T follicular helper cell (primary cell): ENCODE measurements around the gene CCT7.
"Not testable (repeated sequence)": the region's sequence is repeated elsewhere in the genome, so short reads cannot be mapped to it uniquely, and the experiment has no call there.

ENCODE experiments used
- DNase-seq: peaks from one replicate; pipeline ENCODE4 v3.0.0-alpha.2; 2020; ENCODE audit warnings: low read depth

Gene CCT7

DNA sequence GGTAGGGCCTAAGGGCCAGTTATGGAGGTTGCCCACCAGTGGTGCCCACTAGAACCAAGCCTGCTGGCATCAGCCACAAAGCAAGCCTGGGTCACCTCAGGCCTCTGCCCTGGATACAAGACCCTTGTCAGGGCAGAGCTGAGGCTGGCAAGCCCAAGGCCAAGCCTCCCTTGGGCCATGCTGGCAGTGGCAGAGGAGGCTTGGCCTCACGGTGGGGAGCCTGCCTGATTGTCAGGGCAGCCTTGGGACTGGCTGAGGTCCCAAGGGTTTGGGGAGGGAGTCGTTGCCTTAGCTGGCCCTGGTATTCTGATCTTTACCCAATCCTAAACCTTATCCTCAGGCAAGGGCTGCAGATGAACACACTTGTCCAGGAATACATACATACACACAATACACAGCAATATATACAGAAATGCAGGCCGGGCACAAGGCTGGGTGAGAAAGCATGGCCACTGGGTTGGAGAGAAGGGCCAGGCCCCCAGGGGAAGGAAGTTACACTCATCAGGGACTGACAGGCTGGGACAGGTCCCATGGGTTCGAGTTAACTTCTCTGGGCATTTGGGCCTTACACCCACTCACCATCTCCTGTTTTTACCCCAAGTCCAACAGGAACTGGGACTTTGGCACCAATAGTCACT is 21.0 kb downstream of the CCT7 start:
- DNase-seq = no peak

DNA sequence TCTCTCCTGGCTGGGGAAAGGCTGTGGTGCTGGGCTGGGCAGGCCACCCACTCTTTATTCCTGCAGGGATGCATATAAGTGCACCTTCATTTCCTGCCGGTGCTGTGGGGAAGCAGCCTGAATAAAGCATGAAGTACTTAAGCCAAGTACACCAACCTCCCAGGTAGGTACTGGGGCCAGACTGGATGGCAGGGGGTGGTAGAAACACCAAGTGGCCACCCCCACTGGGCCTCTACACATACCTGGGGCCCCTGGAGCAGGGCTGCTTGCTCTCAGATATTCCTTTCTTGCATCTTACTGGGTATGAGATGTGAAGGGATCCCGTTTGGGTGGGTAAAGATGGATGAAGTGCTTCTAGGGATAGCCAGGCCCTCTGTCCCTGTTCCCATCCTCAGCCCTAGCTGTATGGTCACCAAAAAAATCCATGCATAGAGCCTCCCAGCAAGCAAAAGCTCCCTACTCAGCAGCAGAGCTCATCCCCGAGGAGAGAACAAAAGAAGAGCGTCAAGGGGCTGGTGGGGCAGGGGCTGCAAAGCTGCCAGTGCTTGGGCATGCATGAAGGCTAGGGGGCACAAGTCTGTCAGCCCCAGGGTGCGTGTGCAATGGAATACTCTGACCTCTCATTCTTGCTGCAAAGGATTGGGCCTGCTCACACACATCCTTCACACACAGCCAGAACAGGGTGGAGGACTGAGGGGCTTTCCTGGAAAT is 22.0 kb downstream of the CCT7 start:
- no peak for DNase-seq

DNA sequence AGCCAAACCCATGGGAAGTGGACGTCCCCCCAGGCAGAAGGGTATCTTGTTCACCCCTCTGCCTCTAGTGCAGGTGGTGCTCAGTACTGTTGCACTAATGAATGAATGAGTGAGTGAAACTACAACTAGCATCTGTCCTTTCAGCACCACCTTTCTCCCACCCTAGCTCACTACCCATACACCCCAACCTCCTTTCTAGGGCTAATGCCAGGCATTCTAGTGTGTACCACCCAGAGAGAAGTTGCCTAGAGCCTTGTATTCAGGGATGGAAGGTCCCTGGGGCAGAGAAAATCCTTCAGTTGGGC is 22.5 kb downstream of the CCT7 start:
- no peak for DNase-seq

DNA sequence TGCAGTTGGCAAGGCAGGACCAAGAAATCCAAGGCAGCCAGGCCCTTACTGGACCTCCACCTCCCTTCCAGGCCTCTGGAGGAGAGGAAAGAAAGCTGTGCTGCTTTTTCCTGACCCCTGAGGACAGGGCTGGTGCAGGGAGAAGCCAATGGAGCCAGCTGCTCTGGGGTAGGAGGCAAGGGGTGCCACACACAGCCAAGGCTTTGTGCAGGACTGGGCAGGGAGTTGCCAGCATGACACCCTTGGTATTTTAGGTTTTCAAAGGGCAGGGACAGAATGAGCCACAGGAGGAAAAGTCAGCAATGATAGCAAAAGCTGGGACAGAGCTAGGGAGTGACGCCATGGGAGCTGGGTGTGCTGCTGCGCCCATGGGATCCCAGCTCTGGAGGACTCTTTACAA is 22.9 kb downstream of the CCT7 start:
- no peak for DNase-seq

DNA sequence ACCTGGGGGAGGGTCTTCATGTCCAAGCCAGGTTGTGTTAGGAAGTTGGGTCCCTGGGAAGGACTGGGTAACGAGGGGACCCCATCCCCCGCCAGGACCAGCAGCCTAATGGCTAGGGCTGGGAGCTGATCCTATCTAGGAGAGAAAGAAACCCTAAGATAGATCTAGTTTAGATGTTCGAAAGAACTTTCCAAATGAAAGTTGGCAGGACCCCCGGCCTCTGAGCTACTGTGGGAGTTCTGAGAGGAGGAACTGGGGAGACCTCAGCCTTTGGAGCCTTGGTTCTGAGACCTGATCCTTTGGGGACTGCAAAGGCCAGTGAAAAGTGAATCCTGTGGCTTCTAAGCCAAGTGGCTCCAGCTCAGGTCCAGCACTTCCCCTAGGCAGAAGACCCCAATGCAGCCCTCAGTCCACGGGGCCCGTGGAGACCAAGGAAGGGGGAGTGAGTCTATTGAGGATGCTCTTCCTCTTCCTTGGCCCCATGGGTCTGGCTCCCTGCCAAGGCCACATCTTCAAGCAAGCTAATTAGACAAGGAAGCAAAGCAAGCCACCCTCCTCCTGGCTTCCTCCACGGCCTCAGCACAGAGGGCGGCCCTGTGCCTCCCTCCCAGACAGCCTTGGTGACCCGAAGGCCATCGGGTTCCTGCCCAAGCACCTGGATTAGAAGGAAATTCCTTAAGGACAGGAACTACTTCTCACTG is 23.5 kb downstream of the CCT7 start:
- no peak for DNase-seq

DNA sequence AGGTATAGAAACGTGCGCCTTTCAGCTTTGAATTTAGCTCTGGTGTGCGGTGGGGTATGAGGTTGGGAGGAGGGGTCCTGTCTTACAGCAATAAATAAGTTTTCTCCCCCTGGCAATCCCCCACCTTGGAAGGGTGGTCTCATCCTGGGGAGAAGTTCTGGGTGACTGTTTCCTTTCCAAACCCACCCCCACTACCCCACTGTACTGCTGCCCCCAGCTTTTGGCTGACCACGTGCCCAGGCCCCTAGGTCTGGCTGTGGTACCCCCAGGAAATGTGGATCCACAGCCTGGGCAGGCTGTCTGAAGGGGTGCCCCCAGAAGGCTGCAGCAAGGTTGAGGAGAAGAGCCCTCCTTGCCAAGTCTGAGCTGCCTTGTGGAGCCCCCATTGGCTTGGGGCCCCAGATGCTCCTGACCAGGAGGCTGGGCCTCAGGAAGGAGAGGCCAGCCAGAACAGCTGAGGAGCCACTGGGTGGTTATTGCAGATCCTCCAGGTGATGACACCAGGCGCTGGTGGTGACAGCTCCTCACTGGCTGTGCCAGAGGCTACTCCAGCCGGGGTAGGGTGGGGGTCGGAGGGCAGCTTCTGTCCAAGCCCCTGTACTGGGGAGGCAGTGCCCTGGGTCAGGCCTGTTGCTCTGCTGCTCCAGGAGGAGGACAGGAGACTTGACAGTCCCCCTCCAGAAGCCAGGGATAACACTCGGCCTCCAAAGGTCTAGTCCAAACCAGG is 24.2 kb downstream of the CCT7 start:
- DNase-seq = no peak

DNA sequence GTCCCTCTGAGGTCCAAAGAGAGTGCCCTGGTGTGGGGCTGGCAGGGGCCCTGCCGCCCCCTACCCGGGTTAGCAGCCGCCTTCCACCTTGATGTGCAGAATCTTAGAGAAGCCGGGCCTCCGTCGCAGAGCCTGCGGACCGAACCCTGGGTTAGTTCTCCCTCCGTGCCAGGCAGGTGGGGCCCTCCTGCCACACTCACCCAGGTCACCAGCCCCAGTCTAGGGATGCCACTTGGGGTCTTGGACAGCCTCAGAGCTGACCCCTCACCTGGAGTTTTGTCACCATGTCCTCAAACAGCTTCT is 24.8 kb downstream of the CCT7 start:
- no peak for DNase-seq

DNA sequence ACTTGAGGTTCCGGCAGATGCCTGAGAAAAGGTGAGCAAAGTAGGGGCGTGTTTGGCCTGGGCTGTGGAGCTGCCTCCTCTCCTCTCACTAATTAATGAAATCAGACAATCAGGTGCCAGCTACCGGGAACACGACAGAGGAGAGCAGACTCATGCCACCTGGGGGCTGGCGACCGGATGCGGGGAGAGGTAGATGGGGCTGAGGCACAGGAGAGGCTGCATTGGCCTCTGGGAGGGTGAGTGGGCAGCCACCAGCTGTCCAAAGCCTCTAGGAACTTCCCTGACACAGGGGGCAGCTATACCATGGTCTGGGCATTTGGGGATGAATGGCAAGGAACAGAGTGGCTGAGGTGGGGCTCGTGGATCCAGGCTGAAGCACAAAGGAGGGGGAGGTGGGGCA is 25.2 kb downstream of the CCT7 start:
- no peak for DNase-seq

DNA sequence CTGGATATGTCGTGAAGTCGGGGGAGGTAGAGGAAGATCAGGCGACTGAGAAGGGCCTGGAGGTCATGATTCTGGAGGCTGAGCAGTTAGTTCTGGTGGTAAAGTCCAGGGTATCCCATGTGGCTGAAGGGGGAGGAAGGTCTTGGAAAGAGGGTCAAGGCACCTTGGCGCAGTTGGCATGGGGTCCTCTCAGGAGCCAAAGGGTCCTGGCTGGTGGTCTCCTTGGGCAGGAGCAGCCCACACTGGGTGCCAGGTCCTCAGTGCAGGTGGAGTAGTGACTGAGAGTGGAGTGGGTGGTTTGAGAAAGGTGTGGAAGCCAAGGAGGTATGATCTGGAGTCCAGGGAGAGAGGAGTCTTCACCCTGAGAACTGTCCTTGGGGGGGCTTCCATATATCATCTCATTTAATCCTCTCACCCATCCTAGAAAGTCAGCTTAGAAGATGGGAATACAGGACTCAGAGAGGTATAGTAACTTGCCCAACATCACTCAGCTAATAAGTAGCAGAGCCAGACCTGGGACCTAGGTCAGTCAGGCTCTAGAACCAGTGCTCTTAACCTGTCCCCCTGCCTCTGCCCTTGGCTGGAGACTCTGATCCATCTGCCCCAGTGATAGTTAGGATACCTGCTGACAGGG is 25.7 kb downstream of the CCT7 start:
- no peak for DNase-seq

DNA sequence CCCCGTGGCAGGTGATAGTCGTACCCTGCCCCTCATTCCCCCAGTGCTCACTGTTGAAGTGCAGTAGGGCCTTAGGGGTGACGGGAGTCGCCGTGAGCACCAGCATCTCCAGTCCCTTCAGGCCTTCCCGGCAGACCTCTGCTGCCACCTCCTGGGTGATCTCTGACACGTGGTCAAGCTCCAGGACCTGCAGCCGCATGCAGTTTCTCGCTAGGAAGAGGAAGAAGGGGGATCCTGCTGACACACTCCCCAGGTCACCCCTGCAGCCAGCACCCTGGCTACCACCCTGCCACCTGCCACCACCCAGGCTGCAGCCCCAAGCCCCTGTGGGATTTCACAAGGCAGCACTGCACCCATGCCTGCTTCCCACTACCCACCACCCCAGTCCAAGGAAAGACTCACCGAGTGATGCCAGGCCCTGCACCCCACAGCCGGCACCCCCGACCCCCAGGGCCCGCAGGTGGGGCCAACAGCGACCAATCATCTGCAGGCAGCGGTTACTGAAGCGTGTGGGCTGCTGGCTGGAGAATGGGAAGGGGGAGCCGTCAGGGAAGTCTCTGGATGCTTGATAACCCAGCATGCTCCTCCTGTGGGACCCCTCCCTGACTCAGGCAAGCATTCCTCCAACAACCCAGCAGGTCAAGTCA is 26.4 kb downstream of the CCT7 start:
- DNase-seq = no peak

DNA sequence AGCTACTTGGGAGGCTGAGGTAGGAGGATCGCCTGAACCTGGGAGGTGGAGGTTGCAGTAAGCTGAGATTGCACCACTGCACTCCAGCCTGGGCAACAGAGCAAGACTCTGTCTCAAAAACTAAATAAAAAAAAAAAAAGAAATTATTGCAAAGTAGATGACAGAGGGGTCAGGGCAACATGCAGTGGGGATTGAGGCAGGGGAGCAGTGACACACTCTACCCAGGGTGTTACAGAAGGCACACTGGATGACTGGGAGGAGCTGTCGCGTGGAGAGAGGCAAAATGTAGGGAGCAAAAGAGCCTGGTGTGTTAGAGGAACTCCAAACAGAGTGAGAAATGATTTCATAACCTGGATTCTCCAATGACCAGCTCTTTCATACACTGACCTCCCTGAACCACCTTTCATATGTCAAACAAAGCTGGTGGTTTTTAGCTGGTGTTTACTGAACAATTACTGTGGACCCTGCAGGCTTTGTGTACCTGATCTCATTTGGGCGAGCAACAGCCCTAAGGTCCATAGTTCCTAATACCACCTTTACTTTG is 28.1 kb downstream of the CCT7 start:
- no peak for DNase-seq

DNA sequence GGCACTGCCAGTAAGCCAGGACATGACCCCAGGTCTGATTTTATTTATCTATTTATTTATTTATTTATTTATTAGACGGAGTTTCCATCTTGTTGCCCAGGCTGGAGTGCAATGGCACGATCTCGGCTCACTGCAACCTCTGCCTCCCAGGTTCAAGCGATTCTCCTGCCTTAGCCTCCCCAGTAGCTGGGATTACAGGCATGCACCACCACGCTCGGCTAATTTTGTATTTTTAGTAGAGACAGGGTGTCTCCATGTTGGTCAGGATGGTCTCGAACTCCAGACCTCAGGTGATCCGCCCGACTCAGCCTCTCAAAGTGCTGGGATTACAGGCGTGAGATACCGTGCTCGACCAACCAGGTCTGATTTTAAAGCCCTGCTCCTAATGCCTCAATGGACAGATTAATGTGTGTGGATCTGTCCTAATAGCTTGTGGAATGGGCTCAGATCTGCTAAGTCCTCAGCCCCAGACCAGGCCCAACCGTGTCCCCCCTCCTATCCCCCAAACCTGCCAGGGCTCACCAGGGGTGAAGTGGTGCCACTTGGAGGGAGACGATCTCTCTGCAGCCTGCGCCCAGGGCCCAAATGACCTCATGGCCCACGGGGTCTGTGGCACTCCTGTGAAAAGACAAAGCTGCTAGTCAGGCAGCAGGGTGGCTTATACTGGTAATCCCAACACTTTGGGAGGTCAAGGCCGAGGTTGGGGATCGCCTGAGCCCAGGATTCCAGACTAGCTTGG is 28.8 kb downstream of the CCT7 start:
- not testable (repeated sequence) for DNase-seq

DNA sequence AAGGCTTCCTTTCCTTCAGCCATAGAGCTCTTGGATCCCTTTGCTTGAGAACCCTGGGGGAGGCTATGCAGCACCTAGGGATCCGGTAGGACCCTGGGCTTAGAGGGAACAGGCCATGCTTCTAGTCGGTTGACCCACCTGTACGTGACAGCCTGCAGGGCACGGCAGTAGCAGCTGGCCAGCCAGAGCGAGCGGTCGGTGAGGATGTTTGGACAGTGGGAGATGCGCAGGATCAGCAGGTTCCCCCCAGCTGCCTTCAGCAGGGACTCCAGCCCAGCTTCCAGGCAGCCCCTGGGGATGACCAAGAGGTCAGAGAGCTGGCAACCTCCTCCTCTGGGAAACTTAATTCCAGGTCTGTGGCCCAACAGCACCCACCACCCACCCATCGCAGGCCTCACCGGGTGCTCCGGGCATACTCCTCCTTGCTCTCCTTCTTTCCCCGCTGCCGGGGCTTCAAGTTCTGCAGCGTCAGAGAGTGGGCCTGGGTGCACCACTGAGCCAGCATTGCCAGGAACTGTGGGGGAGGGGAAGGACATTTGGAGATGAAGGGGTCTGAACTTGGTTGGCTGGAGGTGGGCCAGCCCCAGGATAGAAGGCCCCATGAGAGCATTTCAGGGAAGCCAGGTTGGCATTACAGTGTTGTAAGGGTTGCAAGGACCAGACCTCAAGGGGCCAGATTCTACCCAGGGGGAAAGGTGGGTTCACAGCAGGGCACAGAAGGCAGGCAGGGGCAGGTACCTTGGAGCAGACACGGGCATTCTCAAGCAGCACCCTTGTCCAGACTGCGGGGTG is 29.6 kb downstream of the CCT7 start:
- no peak for DNase-seq

DNA sequence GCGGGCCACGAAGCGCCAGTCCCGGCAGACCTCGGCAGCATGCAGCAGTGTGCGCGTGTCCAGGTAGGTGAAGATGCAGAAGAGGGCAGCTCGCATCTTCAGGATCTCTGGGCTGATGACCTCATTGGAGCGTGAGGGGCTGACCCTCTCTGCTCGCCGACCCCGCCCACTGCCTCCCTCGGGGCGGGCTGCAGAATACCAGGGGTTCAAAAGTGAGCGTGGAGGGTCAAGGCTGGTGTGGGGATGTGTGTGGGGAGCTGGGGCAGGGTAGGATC is 30.2 kb downstream of the CCT7 start:
- no peak for DNase-seq

DNA sequence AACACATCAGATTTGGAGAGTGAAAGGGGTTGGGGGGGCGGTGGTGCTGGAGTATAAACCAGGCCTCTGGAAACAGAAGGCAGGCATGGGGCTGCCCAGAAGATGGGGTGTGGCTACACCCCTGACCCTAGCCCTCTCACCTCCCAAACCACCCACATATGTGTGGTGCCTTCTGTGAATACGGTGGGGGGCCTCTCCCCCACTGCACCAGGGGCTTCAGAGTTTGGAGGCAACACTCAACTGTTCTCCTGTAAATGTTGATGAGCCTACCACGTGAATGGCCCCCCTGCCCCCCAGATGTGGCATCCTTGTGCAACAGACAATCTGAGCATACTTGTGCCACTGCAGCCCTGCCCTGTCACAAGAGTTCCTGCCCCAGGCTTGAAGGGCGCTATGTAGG is 30.7 kb downstream of the CCT7 start:
- DNase-seq = no peak

DNA sequence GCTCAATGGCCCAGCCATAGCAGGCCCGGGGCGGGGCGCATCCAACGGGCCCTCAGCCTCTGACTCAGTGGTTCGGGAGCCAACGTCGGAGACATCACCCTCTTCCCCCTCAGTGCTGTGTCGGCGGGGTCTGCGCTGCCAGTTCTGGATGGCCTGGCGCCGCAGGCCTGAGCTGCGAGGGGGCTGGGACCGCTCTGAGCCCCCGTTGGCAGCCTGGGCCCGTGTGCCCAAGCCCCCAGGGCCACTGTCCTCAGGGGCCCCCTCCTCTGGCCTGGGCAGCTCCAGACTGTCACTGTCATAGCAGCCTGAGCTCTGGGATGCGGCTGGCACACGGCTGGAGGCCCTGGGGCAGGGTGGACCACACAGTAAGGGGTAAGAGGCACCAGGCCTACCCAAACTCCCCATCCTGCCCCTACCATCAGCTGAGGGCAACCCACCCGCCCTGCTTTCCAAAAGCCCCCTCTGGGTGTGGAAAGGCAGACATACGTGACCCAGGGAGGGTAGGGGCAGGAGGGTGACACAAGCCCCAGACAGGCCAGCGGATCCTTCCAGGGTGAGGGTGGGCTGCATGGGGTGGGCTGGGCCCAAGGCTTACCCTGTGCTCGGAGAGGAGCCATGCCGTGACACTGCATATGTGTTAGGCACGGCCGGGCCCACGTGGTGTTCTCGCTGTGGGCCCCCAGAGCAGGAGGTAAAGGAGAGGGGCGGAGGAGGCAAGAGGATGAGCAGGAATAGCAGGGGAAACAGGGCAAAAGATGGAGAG is 31.4 kb downstream of the CCT7 start:
- DNase-seq = no peak

DNA sequence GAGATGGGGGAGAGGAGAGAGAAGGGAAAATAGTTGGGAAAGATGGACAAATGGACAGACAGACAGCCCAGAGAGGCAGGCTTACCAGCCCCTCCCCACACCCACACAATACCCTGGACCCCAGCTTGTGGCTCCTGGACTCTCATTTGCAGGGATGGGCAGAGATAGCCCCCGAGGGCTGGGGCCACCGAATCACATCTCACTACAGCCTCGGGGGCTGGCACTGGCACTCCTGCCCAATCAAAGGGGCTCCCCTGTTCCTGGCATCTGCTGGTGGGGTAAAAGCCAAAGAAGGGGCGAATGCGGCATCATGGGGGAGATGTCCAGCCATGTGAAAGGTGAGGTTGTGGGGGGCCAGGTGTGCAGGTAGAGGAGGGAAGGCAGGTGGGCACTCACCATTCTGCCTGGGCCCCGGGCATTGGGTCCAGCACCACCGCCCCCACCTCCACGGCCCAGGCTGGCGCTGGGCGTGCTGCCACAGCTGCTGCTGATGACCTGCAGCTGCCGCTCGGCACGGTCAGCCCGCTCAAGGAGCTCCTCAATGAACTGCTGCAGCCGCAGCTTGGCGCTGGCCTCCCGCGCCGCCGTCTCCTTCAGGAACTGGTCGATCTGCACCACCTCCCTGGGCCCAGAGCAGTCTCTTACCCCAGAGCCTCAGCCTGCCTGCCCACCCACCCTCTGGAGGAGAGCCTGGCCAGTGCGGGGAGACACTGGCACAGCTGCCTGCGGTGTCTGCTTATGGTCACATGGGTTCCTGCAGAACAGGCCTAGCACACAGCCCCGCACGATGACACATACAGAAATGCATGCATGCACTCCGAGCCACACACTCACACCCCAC is 32.2 kb downstream of the CCT7 start:
- DNase-seq = no peak

DNA sequence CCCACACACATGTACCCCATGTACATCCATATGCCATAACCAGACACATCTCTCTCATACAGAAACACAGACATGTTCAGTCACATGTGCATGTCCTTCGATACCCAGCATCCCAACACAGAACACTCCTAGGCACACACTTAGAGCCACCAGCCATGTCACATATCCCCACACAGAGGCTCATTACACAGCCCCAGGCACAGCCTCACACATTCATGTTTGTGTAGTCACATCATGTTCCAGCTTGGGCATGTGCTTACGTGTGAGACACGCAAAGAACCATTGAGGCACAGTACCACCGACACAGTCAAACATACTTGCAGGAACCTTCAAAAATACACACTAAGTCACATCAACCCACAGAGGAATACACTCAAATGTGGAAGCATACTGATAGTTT is 32.9 kb downstream of the CCT7 start:
- DNase-seq = no peak

DNA sequence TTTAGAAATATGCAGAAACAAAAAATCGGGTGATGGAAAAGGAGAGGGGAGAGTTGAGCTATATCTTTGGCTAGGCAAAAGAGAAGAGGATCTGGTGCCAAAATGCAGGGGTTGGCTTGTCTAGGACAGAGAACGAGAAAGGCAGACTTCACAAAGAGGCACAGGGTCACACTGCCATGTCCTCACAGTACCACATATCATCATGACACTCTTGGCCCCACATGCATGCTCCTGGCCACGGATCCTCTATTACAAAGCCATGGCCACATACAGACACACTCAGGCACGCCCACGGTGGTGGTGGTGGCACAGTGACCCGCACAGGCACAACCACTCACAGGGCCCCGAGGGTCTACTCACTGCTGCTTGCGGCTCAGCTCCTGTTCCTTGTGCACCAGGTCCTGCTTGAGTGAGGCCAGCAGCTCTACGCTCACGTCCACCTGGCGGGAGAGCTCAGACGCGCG is 34.3 kb downstream of the CCT7 start:
- no peak for DNase-seq
